GM10266 (cell line): ENCODE data around the gene PRR5L.

Experiments
- DNase-seq: peaks from one replicate; pipeline ENCODE4 v3.0.0; 2012; ENCODE audit errors: extremely low spot score
- CTCF ChIP-seq: IDR thresholded peaks from 2 replicates; pipeline ENCODE4 v1.5.1; 2012; ENCODE audit warnings: mild to moderate bottlenecking, low read depth; ENCODE audit not compliant: control insufficient read depth, insufficient read depth; ENCODE audit errors: missing control alignments

PRR5L gene

GRCh38 chr11:36257351-36257750, 38.7 kb upstream of the PRR5L start:
- DNase-seq = no peak
- no peak for TF ChIP-seq CTCF

GRCh38 chr11:36258730-36259360, 37.2 kb upstream of the PRR5L start:
- TF ChIP-seq CTCF = peak; percentile 48

GRCh38 chr11:36261094-36261493, 35.0 kb upstream of the PRR5L start:
- no peak for DNase-seq
- TF ChIP-seq CTCF = no peak

More at GRCh38 chr11:36258730-36259360, 37.2 kb upstream of the PRR5L start:
- DNase-seq = peak; percentile 14

GRCh38 chr11:36264011-36264972, 31.8 kb upstream of the PRR5L start:
- TF ChIP-seq CTCF = no peak

GRCh38 chr11:36264973-36265344, 31.1 kb upstream of the PRR5L start:
- DNase-seq = no peak
- TF ChIP-seq CTCF = no peak

More at GRCh38 chr11:36264011-36264972, 31.8 kb upstream of the PRR5L start:
- no peak for DNase-seq

- DNase-seq = peak; percentile 59
- TF ChIP-seq CTCF = peak; percentile 90
These were observed 30.1 kb upstream of the PRR5L start for GRCh38 chr11:36265793-36266628.

- DNase-seq = no peak
- no peak for TF ChIP-seq CTCF
These were observed 29.3 kb upstream of the PRR5L start for GRCh38 chr11:36266767-36267166.
